Hematopoietic multipotent progenitor cell treated with erythropoietin and hydrocortisone succinate and interleukin-3 and kit ligand, for 17 days (in vitro differentiated cells): ENCODE measurements around the gene DNAJC17.
A peak's percentile ranks its signal among the peaks of the same experiment; 100 is the strongest.

Experiments used
- DNase-seq: peaks from one replicate; pipeline ENCODE4 v3.0.0-alpha.2; 2015; ENCODE audit warnings: low spot score

Gene DNAJC17, protein sequence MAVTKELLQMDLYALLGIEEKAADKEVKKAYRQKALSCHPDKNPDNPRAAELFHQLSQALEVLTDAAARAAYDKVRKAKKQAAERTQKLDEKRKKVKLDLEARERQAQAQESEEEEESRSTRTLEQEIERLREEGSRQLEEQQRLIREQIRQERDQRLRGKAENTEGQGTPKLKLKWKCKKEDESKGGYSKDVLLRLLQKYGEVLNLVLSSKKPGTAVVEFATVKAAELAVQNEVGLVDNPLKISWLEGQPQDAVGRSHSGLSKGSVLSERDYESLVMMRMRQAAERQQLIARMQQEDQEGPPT

GRCh38 chr15:40807028-40807887 lies at the start of gene DNAJC17, which contains the start of gene ZFYVE19:
TSS of gene DNAJC17 (minus strand) at chr15:40807473. CDS start at chr15:40807446, 27 bp downstream.
TSS of gene ZFYVE19 (plus strand) at chr15:40807089. CDS start at chr15:40807590, 501 bp downstream.
- DNase-seq: peak; percentile 95

- DNase-seq: no peak
These were observed 49.5 kb upstream of the DNAJC17 start for GRCh38 chr15:40856746-40857145.

DNA sequence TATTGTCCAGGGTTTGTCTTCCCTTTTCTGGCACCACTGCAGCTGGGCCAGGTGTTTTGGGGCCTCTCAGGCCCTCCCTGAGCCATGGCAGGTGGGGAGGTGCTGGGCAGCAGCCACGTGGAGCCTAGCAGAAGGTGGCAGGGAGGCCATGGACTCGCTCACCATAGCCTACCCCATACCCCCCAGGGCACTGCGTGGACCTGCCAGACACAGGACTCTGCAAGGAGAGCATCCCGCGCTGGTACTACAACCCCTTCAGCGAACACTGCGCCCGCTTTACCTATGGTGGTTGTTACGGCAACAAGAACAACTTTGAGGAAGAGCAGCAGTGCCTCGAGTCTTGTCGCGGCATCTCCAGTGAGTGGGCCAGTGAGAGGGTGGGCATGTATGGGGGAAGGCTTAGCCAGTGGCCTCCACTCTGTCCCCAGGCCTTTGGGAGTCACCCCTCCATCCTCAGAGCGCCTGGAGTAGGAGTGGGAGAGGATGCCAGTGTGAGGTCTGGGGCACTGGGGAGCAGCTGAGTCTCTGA lies 48.5 kb upstream of the DNAJC17 start:
- no peak for DNase-seq

DNA sequence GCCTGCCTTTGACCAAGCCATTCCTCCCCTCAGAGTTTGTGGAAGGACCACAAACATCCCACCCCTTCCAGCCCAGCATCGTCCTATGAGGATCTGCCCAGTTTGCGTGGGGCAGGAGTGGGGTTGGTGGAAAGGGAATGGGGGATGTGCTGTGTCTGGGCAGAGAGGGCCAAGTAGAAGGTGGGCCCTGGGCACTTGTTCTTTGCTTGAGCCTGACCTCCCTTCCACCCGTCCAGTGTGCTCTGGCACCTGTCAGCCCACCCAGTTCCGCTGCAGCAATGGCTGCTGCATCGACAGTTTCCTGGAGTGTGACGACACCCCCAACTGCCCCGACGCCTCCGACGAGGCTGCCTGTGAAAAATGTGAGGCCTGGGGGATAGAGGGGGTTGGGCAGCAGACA lies 46.9 kb upstream of the DNAJC17 start:
- DNase-seq: no peak

DNA sequence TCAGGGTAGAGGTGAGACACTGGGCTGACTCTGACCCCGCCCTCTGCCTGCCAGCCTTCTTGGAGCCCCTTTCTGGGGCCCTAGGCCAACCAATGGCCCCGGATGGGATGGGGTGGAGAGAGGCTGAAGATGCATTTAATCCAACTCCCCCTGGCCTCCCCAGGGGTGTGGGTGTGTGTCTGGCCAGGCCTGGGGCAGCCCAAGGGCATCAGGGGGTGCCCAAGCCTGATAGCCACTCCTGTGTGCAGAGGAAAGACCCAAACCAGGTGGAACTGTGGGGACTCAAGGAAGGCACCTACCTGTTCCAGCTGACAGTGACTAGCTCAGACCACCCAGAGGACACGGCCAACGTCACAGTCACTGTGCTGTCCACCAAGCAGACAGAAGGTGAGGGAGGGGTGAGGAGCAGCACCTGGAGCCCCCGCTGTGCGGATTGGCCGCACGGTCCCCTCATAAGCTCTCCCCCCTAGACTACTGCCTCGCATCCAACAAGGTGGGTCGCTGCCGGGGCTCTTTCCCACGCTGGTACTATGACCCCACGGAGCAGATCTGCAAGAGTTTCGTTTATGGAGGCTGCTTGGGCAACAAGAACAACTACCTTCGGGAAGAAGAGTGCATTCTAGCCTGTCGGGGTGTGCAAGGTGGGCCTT lies 46.1 kb upstream of the DNAJC17 start:
- no peak for DNase-seq

GRCh38 chr15:40852529-40852928 lies 45.3 kb upstream of the DNAJC17 start:
- no peak for DNase-seq

DNA sequence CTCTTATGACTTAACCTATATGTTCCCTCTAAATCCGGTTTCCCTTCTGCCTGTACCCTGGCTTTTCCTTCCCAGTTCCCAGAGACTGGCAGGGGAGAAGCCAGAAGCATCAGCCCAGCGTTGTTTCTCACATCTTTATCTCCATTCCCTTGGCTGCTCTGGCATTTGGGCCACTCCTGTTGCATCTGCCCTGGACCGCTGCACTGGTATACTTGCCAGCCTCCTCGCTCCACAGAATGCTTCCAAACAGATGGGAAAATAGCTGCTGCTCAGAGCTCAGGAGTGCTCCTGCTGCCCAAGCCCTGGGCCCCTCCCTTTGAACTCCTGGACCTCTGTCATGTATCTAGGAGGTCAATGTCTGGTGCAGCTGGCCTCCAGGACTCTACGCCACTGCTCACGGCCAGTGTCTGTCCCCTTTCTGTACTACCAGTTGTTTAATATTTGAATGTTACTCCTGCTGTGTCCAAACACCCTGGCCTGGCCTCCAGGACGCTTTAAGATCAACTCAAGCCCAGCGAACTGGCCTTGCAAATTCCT lies 43.4 kb upstream of the DNAJC17 start:
- DNase-seq: no peak

DNA sequence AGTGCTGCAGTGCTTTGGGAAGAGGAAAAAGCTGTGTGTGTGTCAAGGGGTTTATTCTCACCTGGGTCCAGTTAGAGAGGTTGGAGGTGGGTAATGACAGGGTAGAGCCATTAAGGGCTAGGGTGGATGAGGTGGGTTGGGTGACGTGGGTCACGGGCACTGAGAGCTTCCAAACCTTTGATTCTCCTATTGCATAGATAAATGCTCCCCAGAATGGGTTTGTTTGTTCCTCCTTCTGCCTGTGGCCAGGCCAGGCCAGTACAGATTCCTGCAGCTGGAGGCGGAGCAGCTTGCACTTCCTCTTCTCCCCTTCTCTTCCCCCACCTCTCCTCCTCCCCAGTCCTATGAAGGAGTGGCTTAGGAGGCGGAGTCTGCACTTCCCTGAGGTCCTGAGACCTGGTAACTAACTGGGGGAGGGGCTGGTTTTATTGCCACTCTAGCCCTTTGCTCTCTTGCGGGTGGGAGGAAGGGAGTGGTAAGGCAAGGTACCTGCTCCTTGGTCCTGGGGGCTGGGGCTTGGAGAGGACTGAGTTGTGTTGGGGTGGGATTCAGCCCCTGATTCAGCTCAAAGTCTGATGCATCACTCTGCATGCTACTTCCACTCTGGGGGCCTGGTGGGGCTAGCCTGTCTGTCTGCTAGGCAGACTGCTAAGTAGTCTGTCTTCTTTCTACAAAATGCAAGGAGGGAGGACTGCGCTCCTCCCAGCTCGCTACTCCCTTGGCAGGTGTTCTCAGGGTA lies 40.1 kb upstream of the DNAJC17 start:
- DNase-seq: no peak

GRCh38 chr15:40846841-40847222 lies 39.6 kb upstream of the DNAJC17 start:
- no peak for DNase-seq

- DNase-seq: no peak
These were observed 38.4 kb upstream of the DNAJC17 start for GRCh38 chr15:40845511-40846284.

DNA sequence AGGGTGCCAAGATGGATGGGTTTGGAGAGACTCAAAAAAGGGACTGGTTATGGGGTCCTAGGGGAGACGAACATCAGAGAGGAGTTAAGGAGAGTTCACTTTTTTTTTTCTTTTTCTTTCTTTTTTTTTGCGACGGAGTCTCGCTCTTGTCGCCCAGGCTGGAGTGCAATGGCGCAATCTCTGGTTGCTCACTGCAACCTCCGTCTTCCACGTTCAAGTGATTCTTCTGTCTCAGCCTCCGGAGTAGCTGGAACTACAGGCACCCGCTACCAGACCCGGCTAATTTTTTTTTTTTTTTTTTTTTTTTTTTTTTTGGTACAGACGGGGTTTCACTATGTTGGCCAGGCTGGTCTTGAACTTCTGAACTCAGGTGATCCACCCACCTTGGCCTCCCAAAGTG lies 37.8 kb upstream of the DNAJC17 start:
- no peak for DNase-seq

DNA sequence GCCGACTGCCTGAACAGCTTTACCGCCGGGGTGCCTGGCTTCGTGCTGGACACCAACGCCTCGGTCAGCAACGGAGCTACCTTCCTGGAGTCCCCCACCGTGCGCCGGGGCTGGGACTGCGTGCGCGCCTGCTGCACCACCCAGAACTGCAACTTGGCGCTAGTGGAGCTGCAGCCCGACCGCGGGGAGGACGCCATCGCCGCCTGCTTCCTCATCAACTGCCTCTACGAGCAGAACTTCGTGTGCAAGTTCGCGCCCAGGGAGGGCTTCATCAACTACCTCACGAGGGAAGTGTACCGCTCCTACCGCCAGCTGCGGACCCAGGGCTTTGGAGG lies 37.4 kb upstream of the DNAJC17 start:
- no peak for DNase-seq

GRCh38 chr15:40843885-40844695 lies 36.8 kb upstream of the DNAJC17 start, which contains the start of gene SPINT1:
TSS of gene SPINT1 (plus strand) at chr15:40844048. CDS start at chr15:40844555, 507 bp downstream.
- no peak for DNase-seq

GRCh38 chr15:40843261-40843884 lies 36.1 kb upstream of the DNAJC17 start:
- DNase-seq: no peak

GRCh38 chr15:40841741-40842140 lies 34.5 kb upstream of the DNAJC17 start:
- no peak for DNase-seq

DNA sequence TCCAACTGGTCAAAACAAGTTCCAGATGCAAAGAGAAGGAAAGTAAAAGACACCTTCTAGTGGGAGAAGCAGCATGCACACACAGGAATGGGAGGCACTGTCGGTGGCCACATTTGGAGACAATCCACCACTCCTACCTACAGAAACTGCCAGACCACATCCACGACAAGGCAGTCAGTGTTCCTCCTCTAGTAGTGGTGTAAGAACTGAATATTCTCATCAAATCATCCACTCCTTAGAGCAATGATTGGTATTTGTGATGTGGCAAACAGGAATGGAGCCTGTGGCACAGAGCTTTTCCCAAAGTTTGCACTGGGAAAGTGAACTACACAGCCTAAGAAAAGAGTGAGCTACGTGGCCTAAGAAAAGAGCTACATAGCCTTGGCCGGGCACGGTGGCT lies 31.5 kb upstream of the DNAJC17 start:
- no peak for DNase-seq

- no peak for DNase-seq
These were observed 28.7 kb upstream of the DNAJC17 start for GRCh38 chr15:40836020-40836419.

DNA sequence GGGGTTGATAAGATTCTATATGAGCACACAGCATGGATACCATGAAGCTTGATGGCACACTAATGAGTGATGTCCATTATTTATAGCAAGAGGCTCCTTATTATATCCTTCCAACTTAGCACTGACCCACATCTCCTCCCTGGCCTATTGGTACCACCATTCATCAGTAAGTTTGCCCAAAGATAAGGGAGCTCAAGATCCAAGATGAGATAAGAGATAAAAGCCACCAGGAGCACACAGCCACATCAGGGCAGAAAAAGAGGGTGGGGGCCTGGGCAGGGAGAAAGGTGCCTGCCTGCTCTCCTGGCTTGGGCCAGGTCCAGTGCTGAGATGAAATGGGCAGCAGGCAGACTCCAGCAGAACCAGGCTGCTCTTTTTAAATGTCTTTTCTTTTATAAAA lies 25.6 kb upstream of the DNAJC17 start:
- no peak for DNase-seq

DNA sequence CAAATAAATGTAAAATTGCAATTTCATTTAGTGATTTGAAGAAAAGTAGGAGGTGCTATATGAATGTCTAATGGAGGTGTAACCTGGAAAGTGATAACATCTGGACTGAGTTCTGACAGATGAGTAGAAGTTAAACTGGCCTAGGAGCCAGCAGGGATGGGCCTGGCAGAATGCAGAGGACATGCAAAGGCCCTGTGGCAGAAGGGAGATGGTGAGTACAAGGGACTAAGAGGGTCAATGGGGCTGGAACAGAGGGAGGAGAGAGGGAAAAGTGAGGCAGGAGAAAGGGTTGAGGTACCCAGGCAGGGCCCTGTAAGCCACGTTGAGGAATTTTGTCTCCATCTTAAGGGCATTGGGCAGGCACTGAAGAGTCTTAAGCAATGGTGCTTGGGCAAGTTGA lies 24.6 kb upstream of the DNAJC17 start:
- no peak for DNase-seq
